Erythroblast (primary cell): ENCODE results near the gene PPP2R3A.

Source experiments
- GATA1 ChIP-seq: IDR thresholded peaks from 2 replicates; pipeline ENCODE4 v1.6.1; 2011; ENCODE audit warnings: low read depth, mild to moderate bottlenecking, control low read depth, low read length, moderate library complexity
- POLR2A ChIP-seq: IDR thresholded peaks from 2 replicates; pipeline ENCODE4 v1.6.1; 2011; ENCODE audit warnings: mild to moderate bottlenecking, low read length

DNA sequence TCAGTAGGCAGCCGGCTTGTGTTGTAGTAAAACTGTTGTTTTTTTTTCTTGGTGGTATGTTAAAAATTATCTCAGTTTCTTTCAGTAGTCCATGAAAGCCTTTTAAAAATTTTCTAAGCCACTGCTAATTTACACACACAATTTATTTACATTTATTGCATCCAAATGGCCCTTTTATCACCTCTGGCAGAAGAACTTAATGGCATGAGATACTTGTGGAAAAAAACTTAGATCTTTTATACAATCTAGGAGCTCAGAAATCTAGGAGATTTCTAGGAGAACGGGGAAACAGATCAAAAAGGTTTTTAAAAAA lies 1.4 kb downstream of the PPP2R3A start:
- TF ChIP-seq POLR2A (no peak), GATA1 (no peak)
